Loucy (cell line): ENCODE results near the gene SHC4.

ENCODE experiments used
- H2AFZ ChIP-seq: fragments of 200-600 bp; sonication (generic); 2 replicates; pipeline ENCODE4 v1.6.0; 2016; ENCODE audit warnings: antibody characterized with exemption, mild to moderate bottlenecking, low read length, moderate library complexity
- H3F3A ChIP-seq: fragments of 200-600 bp; 2 replicates; pipeline ENCODE4 v1.6.0; 2016; ENCODE audit warnings: antibody characterized with exemption, low read depth, mild to moderate bottlenecking
- H3K27me3 ChIP-seq: fragments of 200-600 bp; sonication (generic); 2 replicates; pipeline ENCODE4 v1.6.1; 2014; ENCODE audit warnings: low read length, mild to moderate bottlenecking; ENCODE audit not compliant: insufficient read depth, poor library complexity, severe bottlenecking
- H3K36me3 ChIP-seq: fragments of 200-600 bp; sonication (generic); 2 replicates; pipeline ENCODE4 v1.6.1; 2016; ENCODE audit warnings: low read length; ENCODE audit not compliant: insufficient read depth
- H3K4me1 ChIP-seq: fragments of 200-600 bp; sonication (generic); 2 replicates; pipeline ENCODE4 v1.5.1; 2014; ENCODE audit warnings: low read length, mild to moderate bottlenecking; ENCODE audit not compliant: insufficient read depth, poor library complexity, severe bottlenecking
- H3K4me2 ChIP-seq: fragments of 200-600 bp; sonication (generic); 2 replicates; pipeline ENCODE4 v1.6.0; 2014; ENCODE audit warnings: antibody characterized with exemption, low read length, low read depth, mild to moderate bottlenecking; ENCODE audit not compliant: poor library complexity, severe bottlenecking
- H3K4me3 ChIP-seq: fragments of 200-600 bp; sonication (generic); 2 replicates; pipeline ENCODE4 v1.5.1; 2014; ENCODE audit warnings: low read length, mild to moderate bottlenecking, mixed read lengths; ENCODE audit not compliant: poor library complexity, severe bottlenecking
- H3K79me2 ChIP-seq: fragments of 200-600 bp; sonication (generic); 2 replicates; pipeline ENCODE4 v1.6.1; 2014; ENCODE audit warnings: low read length; ENCODE audit not compliant: insufficient read depth
- H3K9ac ChIP-seq: fragments of 200-600 bp; sonication (generic); 2 replicates; pipeline ENCODE4 v1.6.0; 2014; ENCODE audit warnings: mild to moderate bottlenecking, low read depth, low read length, moderate library complexity; ENCODE audit not compliant: poor library complexity, severe bottlenecking
- H3K9me2 ChIP-seq: fragments of 200-600 bp; sonication (generic); replicated peaks from 2 replicates; pipeline ENCODE4 v1.6.1; 2016; ENCODE audit warnings: low read depth, low read length, mixed read lengths
- H3K9me3 ChIP-seq: fragments of 200-600 bp; sonication (generic); 2 replicates; pipeline ENCODE4 v1.6.1; 2014; ENCODE audit warnings: mild to moderate bottlenecking, antibody characterized with exemption, low read length, low read depth; ENCODE audit not compliant: insufficient read depth
- H4K20me1 ChIP-seq: fragments of 200-600 bp; sonication (generic); 2 replicates; pipeline ENCODE4 v1.6.0; 2014; ENCODE audit warnings: antibody characterized with exemption, low read length, mild to moderate bottlenecking; ENCODE audit not compliant: insufficient read depth, poor library complexity, severe bottlenecking
- CTCF ChIP-seq: fragments of 200-600 bp; sonication (generic); conservative IDR thresholded peaks from 2 replicates; pipeline ENCODE4 v1.5.1; 2014; ENCODE audit warnings: mild to moderate bottlenecking, antibody characterized with exemption, low read length
- EZH2phosphoT487 ChIP-seq: fragments of 200-600 bp; IDR thresholded peaks from 2 replicates; pipeline ENCODE4 v1.6.1; 2018; ENCODE audit warnings: antibody characterized with exemption, mild to moderate bottlenecking, moderate library complexity, borderline replicate concordance

The SHC4 gene

GRCh38 chr15:48803877-48804276 lies 159.8 kb downstream of the SHC4 start:
- H3K79me2 ChIP-seq = peaks cover 78% of the 10 kb centered on the region
- H3K9ac ChIP-seq = no peak overlapping the region
- no peaks in the 10 kb centered on the region for H3K9me3 ChIP-seq
- H2AFZ ChIP-seq = no peak overlapping the region
- H3K4me2 ChIP-seq = peak overlapping the region; percentile 97
- H3F3A ChIP-seq = no peaks in the 10 kb centered on the region
- H4K20me1 ChIP-seq = peaks cover 18% of the 10 kb centered on the region
- no peak for TF ChIP-seq EZH2phosphoT487
- TF ChIP-seq CTCF = no peak
- no peaks in the 10 kb centered on the region for H3K27me3 ChIP-seq
- H3K4me3 ChIP-seq = peak overlapping the region; percentile 5
- no peaks in the 10 kb centered on the region for H3K9me2 ChIP-seq
- no peaks in the 10 kb centered on the region for H3K36me3 ChIP-seq
- H3K4me1 ChIP-seq = peaks cover 66% of the 10 kb centered on the region

DNA sequence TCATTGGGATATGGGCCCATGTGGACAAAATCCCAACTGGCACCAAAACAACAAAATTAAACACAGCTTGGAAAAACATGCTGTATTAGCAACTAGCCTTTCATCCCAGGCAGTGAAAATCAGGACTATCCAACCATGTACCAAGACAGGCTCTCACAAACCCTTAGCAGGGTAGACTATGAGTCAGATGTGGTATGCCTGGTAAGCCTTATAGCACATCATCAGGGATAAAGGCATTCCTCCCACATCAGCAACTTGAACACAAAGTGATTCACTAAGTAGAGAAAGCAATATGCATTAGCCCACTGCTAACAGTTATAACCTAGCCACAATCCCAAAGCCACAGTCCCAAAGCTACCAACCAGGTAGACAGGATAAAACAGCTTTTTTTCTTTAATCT lies 160.9 kb downstream of the SHC4 start:
- no peak overlapping the region for H2AFZ ChIP-seq
- no peaks in the 10 kb centered on the region for H3F3A ChIP-seq
- peaks cover 77% of the 10 kb centered on the region for H3K79me2 ChIP-seq
- H4K20me1 ChIP-seq = peaks cover 15% of the 10 kb centered on the region
- peaks cover 64% of the 10 kb centered on the region for H3K4me1 ChIP-seq
- no peaks in the 10 kb centered on the region for H3K9me3 ChIP-seq
- no peaks in the 10 kb centered on the region for H3K36me3 ChIP-seq
- no peak for TF ChIP-seq EZH2phosphoT487
- no peak for TF ChIP-seq CTCF
- no peak overlapping the region for H3K4me3 ChIP-seq
- H3K27me3 ChIP-seq = no peaks in the 10 kb centered on the region
- H3K9ac ChIP-seq = no peak overlapping the region
- H3K9me2 ChIP-seq = no peaks in the 10 kb centered on the region
- peak overlapping the region; percentile 22 for H3K4me2 ChIP-seq

DNA sequence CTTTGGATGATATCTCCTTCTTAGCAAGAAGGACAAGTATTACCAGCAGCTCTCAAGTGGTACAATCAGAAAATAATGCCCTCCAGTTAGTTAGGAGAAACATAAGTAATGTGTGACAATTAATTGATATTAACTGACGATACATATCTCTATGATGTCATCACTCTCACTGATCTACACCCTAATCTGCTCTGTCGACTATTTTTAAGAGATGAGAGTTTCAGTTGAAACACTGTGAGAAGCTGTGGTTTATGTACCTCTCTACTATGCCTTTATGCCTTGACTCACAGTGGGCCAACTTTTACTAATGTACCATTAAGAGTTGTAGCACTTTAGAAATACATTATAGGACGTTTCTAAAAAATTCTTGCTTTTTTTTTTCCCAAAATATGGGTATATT lies 161.5 kb downstream of the SHC4 start:
- H3F3A ChIP-seq = no peaks in the 10 kb centered on the region
- peak overlapping the region; percentile 22 for H3K4me2 ChIP-seq
- peaks cover 15% of the 10 kb centered on the region for H4K20me1 ChIP-seq
- H3K9me2 ChIP-seq = no peaks in the 10 kb centered on the region
- H2AFZ ChIP-seq = no peak overlapping the region
- no peak overlapping the region for H3K9ac ChIP-seq
- no peak overlapping the region for H3K4me3 ChIP-seq
- H3K27me3 ChIP-seq = no peaks in the 10 kb centered on the region
- H3K9me3 ChIP-seq = no peaks in the 10 kb centered on the region
- peaks cover 60% of the 10 kb centered on the region for H3K4me1 ChIP-seq
- no peak for TF ChIP-seq CTCF
- peaks cover 74% of the 10 kb centered on the region for H3K79me2 ChIP-seq
- H3K36me3 ChIP-seq = peaks cover 4% of the 10 kb centered on the region; the same call in 1 of the 2 replicates
